ENCODE measurements around the gene CD3D.

The CD3D gene
- 129 to 175 reads per million in 2 donors for total RNA-seq

DNA sequence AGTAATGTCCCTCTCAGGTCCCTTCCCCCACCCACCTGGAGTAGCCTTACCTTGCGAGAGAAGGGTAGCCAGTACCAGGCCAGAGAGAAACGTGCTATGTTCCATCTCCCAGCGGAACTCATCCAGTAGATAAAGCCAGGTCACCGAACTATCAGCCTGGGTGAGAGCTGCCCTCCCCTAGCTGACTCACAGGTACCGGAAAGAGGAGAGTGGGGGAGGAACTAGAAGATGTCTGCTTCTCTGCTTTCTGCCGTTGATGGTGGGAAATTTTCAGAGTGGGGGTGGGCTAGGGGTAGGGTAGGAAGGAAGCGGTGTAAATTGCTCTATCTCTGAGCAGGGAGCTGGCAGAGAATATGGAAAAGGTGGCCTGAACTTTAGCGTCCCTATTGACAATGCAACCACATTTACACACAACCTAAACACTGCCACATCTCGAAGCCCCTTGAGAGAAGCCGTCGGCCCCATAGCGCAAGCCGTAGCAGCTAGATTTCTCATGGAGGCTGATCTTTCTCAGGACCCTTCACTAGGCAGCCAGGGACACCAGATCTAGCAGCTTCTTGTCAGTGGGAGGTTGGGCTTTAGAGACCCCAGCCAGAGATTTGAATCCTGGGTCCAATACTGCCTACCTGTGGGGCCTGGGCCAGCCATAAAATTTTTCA is at the start of gene CD3D:
CD3D (minus strand) TSS at position 203 of the 659 bp plus-strand sequence; CDS start at position 105, 98 bp downstream.
- peak in 4 of 5 experiments; percentile 54 to 87 (median 64) for DNase-seq

DNA sequence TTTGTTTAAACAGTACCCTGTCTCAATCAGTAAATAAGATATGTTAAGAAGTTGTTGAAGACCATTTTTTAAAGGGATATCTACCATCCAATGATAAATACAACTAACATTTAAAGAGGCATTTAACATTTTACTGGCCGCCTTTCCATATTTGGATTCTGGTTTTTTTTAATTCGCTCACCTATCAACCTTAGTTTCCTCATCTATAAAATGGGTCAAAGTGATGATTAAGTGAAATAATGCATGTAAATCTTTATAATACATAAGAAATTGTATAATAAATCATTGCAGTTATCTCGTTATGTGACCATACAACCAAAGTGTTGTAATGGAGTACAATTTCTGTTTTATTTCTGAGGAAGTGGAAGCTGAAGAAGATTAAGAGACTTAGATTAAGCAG is 41.2 kb upstream of the CD3D start:
- no peak for DNase-seq

DNA sequence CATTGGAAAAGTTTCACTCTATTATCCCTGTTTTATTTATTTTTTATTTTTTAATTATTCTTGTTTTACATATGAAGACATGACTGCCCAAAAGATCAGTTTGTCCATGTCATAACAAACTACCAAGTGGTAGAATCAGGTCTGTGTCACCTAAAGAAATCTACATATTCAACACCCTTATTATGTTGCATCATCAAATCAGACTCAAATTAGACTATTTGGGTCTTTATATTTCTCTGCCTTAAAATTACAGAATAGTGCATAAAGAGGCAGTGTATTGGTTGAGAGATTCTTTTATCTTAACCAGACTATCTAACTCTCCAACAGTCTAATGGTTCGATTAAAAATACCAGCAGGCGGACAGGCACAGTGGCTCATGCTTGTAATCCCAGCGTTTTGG is 40.4 kb upstream of the CD3D start:
- DNase-seq, result no peak

DNA sequence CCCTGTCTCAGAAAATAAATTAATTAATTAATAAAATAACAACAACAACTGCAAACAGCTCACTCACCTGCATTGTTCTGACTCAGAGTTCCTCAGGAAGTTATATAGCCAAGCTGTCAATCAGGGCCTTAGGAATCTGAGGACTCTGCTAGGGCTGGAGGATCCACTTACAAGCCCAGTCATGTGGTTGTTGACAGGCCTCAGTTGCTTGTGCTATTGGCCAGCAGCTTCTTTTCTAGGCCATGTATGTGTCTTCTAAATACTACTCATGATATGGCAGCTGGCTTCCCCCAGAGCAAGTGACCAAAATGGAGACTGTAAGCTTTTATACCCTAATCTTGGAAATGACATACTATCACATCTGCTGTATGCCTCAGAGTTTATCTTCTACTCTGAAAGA is 38.1 kb upstream of the CD3D start:
- DNase-seq, result no peak

DNA sequence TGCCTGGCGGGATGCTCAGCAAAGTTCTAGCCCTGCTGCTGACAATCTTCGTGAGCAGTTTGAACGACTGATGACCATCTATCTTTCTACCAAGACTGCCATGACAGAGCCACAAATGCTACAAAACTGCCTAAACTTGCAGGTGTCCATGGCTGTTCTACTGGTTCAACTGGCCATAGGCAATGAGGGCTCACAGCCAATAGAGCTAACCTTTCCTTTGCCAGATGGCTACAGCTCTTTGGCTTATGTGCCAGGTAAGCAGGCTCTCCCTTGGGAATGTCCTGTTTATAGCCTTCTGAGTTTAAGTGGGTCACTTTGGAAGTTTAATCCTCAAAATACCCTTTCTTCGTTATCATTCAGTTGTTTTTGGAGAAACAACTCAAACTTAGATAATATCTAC is 37.0 kb upstream of the CD3D start:
- DNase-seq, result no peak

DNA sequence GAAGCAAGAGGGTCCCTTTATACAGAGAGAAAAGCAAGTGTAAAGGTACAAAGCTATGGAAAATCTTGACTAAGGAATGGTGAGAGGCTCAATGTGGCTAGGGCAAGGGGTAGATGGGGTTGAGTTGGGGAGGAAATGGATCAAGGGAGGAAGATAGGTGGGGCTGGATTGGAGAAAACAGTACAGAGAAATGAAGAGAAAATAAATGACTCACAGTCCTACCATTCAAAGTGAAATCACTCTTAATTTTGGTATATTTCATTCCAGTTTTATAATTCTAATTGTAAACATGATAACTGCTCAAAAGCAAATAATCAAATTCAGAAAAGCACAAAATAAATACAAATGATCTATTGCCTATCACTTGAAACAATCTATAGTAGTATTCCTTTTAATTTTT is 33.5 kb upstream of the CD3D start:
- DNase-seq, result no peak

DNA sequence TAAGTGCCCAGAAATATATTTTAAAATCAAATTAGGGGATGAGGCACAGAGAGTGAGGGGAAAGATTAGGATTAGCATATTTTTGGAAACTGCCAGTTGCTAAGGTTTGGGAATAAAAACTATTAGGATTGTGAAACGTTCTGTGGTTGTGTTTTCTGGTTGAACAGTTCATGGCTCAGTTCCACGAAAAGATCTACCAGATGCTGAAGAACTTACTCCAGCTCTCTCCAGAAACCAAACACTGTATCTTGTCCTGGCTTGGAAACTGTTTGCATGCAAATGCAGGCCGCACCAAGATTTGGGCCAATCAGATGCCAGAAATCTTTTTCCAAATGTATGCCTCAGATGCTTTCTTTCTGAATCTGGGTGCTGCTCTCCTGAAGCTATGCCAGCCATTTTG is 32.2 kb upstream of the CD3D start:
- DNase-seq, result no peak

DNA sequence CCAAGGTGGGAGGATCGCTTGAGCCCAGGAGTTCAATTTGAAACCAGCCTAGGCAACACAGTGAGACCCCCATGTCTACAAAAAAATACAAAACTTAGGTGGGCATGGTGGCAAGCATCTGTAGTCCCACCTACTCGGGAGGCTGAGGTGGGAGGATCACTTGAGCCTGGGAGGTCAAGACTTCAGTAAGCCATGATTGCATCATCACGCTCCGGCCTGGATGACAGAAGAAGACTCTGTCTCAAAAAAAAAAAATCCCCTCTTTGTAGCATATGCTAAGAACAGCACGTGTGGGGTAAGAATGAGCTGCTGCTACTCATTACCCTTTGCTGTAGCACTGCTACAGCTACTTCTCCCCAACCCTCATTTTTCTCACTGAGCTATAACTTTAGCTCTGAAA is 31.4 kb upstream of the CD3D start:
- no peak for DNase-seq

DNA sequence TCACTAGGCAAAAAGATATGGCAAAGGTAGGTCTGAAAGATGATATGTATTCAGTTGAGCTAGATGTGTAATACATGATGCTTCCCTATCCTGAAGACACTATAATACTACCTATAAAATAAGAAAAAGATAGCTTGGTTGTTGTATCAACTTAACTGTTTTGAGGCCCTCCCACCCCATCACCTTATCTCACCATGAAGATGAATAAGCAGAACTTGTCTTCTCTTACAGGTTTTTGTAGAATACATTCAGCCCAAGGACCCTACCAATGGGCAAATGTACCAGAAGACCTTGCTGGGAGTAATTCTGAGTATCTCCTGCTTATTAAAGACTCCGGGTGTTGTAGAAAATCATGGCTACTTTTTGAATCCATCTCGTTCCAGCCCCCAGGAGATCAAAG is 30.8 kb upstream of the CD3D start:
- no peak for DNase-seq

DNA sequence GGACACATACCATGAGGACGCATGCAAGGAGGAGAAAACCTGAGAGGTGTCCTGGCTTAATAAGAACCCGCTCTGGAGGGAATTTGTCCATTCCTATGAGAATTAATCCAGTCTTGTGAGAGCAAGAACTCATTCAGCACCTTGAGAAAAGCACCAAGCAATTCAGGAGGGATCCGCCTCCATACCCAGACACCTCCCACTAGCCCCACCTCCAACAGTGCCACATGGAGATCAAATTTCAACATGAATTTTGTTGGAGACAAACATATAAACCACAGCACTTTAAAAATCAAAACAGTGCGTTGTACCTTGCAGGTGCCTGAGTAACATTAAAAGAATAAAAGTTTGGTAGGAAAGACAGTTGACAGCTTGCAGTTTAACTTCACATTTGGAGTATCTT is 28.3 kb upstream of the CD3D start:
- DNase-seq, result no peak

DNA sequence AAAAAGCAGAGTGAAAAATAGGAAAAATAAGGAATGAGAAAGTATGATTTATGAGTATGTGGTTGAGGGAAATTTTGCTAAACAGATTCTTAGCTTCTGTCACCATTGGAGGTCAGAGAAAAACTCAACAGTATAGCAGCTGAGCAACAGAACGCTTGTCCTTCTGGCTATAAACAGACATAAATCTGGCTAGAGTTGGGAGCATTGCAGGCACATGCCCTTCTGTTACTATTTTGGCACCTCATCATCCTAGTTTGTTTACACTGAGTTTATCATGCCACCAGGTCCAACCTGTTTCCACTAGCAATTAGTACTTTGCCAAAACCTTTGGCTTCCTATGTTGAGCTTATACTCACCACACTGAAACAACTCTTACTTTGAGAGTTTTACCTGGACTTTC is 23.8 kb upstream of the CD3D start:
- DNase-seq, result no peak

DNA sequence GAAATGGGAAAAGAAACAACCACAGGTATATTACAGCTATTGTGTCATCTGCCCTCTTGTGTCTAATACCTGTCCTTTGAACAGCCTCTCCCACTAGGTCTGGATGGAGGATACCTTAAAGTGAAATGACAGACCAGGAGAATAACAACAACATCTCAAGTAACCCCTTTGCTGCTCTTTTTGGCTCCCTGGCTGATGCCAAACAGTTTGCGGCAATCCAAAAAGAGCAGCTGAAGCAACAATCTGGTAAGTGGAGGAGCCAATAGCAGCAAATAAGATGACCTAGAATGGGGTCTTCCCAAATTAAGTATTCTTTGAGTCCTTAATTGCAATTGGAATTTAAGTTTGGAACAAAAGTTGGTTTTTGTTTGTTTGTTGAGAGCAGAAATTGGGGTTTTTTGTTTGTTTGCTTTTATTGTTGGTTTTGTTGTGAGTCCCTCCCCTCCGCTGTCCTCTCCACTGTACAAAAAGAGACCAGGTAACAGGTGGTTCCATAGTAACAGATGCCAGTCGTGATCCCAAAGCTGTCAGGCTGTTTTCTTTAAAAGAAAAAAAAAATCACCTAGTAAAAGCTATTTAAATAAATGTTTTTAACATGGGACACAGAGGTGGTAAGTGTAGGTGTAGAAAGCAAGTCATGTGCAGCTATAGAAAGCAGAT is 22.6 kb upstream of the CD3D start:
- no peak for DNase-seq

DNA sequence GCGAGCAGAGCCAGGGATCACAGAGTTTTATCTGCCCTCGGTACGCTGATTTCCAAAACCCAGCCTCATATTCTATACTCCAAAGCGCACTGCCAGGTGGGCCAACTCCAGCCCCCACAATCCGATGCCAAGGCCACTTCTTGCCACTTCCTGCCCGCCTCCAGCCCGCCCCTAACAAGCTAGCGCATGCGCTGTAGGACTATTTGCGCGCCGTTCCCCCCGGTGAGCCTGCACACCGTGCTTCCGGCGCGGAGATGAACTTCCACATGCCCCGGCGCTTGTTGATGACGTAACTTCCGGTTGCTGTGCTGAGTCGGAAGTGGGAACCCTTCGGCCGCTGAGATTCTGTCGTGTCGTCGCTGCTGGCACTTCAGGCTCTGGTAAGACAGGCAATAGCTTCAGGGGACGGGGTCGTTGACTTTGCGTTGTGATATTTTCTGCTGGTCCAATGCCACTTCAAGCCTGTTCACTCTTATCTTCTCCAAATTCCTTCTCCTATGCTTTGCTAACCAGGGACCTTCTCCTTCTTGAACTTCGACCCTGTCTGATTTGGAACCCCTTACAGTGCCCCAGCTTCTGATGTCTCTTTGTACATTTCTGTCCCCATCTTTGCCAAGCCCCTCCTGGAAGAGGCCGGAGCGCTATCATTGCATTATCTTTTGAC is 16.9 kb upstream of the CD3D start, which contains the start of gene UBE4A:
UBE4A (plus strand) TSS at position 306 of the 664 bp plus-strand sequence. CDS start 5,481 bp downstream, outside the sequence.
- peak; percentile 85 to 99 (median 93) for DNase-seq

DNA sequence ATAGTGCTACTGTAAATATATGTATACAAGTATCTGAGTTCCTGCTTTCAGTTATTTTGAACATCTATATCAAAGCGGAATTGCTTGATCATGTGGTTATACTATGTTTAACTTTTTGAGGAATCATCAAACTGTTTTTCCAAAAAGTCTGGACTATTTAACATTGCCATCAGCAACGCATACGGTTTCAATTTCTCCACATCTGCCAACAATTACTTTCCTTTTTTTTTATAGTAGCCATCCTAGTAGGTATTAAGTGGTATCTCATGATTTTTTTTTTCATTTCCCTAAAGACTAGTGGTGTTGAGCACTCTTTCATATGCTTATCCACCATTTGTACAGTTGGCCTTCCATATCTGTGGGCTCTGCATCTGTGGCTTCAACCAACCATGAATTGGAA is 15.6 kb upstream of the CD3D start:
- DNase-seq, result no peak

DNA sequence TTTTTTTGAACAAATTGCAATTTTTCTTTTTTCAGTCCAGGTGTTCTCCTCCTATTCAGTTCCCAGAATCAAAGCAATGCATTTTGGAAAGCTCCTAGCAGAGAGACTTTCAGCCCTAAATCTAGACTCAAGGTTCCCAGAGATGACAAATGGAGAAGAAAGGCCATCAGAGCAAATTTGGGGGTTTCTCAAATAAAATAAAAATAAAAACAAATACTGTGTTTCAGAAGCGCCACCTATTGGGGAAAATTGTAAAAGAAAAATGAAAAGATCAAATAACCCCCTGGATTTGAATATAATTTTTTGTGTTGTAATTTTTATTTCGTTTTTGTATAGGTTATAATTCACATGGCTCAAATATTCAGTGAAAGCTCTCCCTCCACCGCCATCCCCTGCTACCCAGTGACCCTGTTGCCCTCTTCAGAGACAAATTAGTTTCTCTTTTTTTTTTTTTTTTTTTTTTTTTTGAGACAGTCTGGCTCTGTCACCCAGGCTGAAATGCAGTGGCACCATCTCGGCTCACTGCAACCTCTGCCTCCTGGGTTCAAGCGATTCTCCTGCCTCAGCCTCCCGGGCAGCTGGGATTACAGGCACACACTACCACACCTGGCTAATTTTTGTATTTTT is 10.7 kb upstream of the CD3D start:
- peak in 2 of 5 experiments; percentile 49 to 50 for DNase-seq

DNA sequence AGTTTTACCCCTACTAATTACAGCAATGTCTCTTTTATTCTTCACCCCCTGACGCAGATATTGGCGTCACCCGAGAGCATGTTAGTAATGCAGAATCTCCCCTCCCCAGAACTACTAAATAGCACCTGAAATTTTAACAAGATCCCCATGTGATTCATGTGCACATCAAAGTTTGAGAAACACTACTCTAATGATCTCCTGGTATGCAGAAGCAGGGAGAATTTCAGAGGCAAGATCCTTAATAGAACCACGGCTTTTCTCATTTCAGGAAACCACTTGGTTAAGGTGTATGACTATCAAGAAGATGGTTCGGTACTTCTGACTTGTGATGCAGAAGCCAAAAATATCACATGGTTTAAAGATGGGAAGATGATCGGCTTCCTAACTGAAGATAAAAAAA is 7.0 kb upstream of the CD3D start:
- no peak for DNase-seq

DNA sequence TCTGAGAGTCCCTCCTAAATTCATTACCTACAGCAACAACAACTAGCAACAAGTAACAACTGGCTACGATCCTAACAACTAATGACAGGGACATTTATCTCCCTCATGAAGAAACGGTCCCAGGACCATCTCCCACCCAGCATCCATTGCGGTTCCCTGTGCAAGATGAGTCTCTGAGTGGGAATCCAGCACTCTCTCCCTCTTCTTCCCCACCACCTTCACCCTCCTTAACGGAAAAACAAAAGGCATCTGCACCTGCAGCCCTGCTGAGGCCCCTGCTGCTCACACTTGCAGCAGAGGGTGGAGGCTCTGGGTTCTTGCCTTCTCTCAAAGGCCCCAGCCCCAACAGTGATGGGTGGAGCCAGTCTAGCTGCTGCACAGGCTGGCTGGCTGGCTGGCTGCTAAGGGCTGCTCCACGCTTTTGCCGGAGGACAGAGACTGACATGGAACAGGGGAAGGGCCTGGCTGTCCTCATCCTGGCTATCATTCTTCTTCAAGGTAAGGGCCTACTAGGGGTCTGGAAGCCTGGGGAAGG is 1.5 kb upstream of the CD3D start, which contains the start of gene CD3G:
CD3G (plus strand) TSS at position 364 of the 535 bp plus-strand sequence; CDS start at position 444, 80 bp downstream.
- DNase-seq, result peak; percentile 33 to 90 (median 57)

DNA sequence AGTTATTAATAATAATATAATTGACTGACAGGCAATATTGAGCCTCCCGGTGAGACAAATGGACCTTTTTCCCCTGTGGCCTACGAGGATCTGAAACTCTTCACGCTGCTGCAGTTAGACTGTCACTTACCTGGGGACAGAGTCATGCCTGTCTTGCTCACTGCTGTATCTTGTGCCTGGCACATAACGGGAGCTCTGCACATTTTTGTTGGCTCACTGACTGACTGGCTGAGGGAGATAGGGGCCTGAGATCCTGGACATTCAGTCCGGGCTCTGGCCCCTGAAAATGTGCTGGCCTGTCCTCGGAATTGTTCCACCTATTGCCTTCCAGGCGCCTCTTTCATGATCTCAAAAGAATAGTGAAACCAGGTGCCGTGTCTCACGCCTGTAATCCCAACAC is 743 bp upstream of the CD3D start:
- DNase-seq, result peak in 1 of 5 experiments; percentile 49

DNA sequence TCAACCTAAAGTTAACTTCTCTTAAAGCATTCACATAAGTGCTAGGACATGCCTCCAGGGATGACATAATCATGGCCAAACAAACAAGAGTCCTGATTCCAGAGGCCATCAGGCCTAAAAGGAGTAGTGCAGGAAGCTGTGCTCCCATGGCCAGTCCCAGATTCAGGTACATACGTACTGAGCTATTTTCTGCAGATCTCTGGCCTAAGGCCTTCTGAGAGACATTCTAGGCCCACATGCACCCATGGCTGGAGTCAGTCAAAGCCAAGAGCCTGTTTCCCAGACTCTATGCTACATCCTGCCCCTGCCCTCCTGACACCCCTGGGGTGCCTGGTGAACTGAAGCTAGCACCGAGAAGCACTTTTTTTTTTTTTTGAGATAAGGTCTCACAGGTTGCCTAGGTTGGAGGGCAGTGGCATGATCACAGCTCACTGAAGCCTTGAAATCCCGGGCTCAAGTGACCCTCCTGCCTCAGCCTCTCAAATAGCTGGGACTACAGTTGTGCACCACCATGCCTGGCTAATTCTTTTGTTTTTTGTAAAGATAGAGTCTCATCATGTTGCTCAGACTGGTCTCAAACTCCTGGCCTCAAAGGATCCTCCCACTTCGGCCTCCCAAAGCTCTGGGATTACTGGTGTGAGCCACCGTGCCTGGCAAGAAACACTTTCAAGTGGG is 553 bp downstream of the CD3D start:
- DNase-seq, result peak in 1 of 5 experiments; percentile 64

DNA sequence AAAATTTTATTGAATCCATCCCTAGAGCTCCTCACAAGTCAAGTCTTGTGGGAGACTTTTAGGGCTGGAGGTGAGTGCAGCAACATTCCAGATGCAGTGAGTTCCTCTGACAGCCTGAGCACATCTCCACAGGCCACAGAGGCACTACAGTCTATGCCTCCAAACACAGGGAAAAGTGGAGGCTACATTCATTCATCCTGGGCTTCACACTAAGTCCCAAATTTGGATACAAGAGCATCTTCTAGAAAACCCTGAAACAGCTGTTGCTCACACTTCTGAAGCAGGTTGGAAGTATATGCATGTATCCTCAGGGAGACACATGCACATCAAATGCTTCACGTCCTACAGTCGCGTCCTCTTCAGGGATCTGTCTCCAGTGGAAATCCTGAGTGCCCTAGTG is 1.2 kb downstream of the CD3D start:
- no peak for DNase-seq

DNA sequence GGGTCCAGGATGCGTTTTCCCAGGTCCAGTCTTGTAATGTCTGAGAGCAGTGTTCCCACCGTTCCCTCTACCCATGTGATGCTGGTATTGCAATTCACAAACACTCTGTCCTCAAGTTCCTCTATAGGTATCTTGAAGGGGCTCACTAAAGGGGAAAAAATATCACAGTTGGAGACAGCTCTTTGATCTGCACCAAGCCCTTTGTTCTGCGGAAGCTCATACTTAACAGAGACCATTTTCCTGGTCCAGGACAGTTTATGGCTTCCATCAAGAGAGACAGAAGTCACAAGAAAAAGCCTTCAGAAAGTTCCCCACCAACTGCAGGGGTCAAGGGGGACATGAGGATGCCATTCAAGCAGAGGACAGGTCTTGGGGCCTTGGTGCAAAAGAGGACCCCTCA is 2.1 kb downstream of the CD3D start:
- peak in 1 of 5 experiments; percentile 17 for DNase-seq

DNA sequence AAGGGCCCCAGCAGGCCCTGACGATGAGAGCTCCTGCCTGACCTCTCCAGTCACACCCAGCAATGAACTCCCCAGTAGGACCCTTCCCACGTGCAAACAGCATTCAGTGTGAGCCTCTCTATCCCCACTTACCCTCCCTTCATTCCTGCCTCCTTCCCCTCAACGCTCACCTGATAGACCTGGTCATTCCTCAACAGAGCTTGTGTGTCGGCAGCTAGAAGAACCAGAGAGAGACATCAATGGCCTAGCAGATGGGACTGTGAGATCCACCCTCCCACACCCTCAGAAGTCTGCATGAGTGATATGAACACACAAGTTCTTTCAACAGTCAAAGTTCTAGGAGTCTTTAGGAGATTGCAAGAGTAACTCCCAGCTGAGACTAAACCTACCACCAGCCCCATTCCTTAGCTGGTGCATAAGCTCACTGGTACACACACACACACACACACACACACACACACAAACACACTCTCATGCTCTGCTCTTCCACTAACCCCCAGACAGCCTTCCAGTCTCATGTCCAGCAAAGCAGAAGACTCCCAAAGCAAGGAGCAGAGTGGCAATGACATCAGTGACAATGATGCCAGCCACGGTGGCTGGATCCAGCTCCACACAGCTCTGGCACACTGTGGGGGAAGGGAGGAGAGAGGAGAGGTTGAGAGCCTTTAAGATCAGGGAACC is 3.1 kb downstream of the CD3D start:
- peak in 1 of 5 experiments; percentile 54 for DNase-seq
